Panc1 (cell line): Measurements from ENCODE around the gene PITX3.

Experiments used
- POLR2AphosphoS5 ChIP-seq: IDR thresholded peaks from 2 replicates; pipeline ENCODE4 v1.6.1; 2012; ENCODE audit warnings: mild to moderate bottlenecking, low read depth, low read length, moderate library complexity
- SIN3A ChIP-seq: IDR thresholded peaks from 2 replicates; pipeline ENCODE4 v1.6.1; 2012; ENCODE audit warnings: low read depth, mild to moderate bottlenecking, low read length, moderate library complexity, borderline replicate concordance; ENCODE audit not compliant: insufficient read depth
- TCF7L2 ChIP-seq: IDR thresholded peaks from 2 replicates; pipeline ENCODE4 v1.6.1; 2011; ENCODE audit warnings: mild to moderate bottlenecking, low read depth, low read length, inconsistent platforms
- TF ChIP-seq, protein P1 (sequence below): fragments of 450-650 bp; IDR thresholded peaks from 2 replicates; pipeline ENCODE4 v1.5.1; 2017; ENCODE audit warnings: mild to moderate bottlenecking
- TF ChIP-seq, protein P2 (sequence below), 2 experiments: IDR thresholded peaks; 2 replicates each; pipeline ENCODE4 v1.6.1; 2011 to 2012; ENCODE audit warnings: low read depth in 2 of 2, control low read depth in 1 of 2, low read length in 1 of 2, mild to moderate bottlenecking in 1 of 2, moderate library complexity in 1 of 2; ENCODE audit not compliant: insufficient read depth in 1 of 2

DNA sequence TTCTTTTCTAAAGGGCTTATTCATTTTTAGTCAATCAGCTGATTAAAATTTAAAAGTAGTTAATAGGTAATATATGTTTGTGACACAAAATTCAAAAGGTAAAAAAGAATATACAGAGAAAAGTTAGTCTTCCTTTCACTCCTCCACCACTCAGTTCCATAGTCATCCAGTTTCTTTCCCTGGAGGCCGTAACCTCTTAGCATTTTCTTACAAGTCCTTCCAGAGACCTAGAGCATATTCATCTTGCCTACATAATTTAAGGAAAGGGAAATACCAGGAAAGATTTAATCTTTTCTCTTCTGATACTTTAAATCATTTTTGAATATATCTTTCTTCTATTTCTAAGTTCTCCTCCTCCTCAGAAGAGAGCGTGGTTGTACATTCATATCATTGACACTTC lies 14.1 kb upstream of the PITX3 start:
- TF ChIP-seq, protein P1, sequence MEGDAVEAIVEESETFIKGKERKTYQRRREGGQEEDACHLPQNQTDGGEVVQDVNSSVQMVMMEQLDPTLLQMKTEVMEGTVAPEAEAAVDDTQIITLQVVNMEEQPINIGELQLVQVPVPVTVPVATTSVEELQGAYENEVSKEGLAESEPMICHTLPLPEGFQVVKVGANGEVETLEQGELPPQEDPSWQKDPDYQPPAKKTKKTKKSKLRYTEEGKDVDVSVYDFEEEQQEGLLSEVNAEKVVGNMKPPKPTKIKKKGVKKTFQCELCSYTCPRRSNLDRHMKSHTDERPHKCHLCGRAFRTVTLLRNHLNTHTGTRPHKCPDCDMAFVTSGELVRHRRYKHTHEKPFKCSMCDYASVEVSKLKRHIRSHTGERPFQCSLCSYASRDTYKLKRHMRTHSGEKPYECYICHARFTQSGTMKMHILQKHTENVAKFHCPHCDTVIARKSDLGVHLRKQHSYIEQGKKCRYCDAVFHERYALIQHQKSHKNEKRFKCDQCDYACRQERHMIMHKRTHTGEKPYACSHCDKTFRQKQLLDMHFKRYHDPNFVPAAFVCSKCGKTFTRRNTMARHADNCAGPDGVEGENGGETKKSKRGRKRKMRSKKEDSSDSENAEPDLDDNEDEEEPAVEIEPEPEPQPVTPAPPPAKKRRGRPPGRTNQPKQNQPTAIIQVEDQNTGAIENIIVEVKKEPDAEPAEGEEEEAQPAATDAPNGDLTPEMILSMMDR, result no peak
- no peak for TF ChIP-seq SIN3A
- no peak for TF ChIP-seq POLR2AphosphoS5
- TF ChIP-seq, protein P2, sequence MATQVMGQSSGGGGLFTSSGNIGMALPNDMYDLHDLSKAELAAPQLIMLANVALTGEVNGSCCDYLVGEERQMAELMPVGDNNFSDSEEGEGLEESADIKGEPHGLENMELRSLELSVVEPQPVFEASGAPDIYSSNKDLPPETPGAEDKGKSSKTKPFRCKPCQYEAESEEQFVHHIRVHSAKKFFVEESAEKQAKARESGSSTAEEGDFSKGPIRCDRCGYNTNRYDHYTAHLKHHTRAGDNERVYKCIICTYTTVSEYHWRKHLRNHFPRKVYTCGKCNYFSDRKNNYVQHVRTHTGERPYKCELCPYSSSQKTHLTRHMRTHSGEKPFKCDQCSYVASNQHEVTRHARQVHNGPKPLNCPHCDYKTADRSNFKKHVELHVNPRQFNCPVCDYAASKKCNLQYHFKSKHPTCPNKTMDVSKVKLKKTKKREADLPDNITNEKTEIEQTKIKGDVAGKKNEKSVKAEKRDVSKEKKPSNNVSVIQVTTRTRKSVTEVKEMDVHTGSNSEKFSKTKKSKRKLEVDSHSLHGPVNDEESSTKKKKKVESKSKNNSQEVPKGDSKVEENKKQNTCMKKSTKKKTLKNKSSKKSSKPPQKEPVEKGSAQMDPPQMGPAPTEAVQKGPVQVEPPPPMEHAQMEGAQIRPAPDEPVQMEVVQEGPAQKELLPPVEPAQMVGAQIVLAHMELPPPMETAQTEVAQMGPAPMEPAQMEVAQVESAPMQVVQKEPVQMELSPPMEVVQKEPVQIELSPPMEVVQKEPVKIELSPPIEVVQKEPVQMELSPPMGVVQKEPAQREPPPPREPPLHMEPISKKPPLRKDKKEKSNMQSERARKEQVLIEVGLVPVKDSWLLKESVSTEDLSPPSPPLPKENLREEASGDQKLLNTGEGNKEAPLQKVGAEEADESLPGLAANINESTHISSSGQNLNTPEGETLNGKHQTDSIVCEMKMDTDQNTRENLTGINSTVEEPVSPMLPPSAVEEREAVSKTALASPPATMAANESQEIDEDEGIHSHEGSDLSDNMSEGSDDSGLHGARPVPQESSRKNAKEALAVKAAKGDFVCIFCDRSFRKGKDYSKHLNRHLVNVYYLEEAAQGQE (IDR thresholded peaks at IDR 0.05; ENCODE audit: insufficient read depth in 1 of 2, low read depth in 2 of 2, low read length in 1 of 2), result no peak
- no peak for TF ChIP-seq TCF7L2
